ENCODE data around the gene CLCA4. TPM values are rescaled to one million over a fixed set of nuclear protein-coding genes. Genes with fewer than 3 reads are reported as not detected.

The CLCA4 gene
- total RNA-seq, 4 donors from 2014 or later: not detected

- intact Hi-C loops (cut with DNase I): no loop called here
- no peak for DNase-seq
- no peaks in the 10 kb centered on the region for H3K27me3 ChIP-seq
- H3K4me3 ChIP-seq (replicated peaks in 1 of 3): no peak overlapping the region
- H3K27ac ChIP-seq: no peak overlapping the region
- TF ChIP-seq, protein P1, sequence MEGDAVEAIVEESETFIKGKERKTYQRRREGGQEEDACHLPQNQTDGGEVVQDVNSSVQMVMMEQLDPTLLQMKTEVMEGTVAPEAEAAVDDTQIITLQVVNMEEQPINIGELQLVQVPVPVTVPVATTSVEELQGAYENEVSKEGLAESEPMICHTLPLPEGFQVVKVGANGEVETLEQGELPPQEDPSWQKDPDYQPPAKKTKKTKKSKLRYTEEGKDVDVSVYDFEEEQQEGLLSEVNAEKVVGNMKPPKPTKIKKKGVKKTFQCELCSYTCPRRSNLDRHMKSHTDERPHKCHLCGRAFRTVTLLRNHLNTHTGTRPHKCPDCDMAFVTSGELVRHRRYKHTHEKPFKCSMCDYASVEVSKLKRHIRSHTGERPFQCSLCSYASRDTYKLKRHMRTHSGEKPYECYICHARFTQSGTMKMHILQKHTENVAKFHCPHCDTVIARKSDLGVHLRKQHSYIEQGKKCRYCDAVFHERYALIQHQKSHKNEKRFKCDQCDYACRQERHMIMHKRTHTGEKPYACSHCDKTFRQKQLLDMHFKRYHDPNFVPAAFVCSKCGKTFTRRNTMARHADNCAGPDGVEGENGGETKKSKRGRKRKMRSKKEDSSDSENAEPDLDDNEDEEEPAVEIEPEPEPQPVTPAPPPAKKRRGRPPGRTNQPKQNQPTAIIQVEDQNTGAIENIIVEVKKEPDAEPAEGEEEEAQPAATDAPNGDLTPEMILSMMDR (IDR thresholded peaks at IDR 0.05): no peak
- no peak for TF ChIP-seq POLR2A (IDR thresholded peaks at IDR 0.05)
- H3K4me1 ChIP-seq: no peaks in the 10 kb centered on the region
- no peaks in the 10 kb centered on the region for H3K36me3 ChIP-seq
- 78 to 84% methylated on average over 1 of the region's 1 CpG for WGBS, 2 donors
- H3K9me3 ChIP-seq: no peaks in the 10 kb centered on the region
Measured at GRCh38 chr1:86581231-86581630, 34.4 kb downstream of the CLCA4 start.

GRCh38 chr1:86582161-86582560, 35.3 kb downstream of the CLCA4 start:
- WGBS, 2 donors: 83 to 90% methylated on average over 1 of the region's 1 CpG
- H3K27me3 ChIP-seq: no peaks in the 10 kb centered on the region
- intact Hi-C loops (cut with DNase I): no loop called here
- H3K4me1 ChIP-seq: no peaks in the 10 kb centered on the region
- no peak for TF ChIP-seq POLR2A (IDR thresholded peaks at IDR 0.05)
- TF ChIP-seq, protein P1 (IDR thresholded peaks at IDR 0.05): no peak
- DNase-seq: no peak
- H3K9me3 ChIP-seq: no peaks in the 10 kb centered on the region
- H3K36me3 ChIP-seq: no peaks in the 10 kb centered on the region
- H3K4me3 ChIP-seq (replicated peaks in 1 of 3): no peak overlapping the region
- H3K27ac ChIP-seq: no peak overlapping the region

DNA sequence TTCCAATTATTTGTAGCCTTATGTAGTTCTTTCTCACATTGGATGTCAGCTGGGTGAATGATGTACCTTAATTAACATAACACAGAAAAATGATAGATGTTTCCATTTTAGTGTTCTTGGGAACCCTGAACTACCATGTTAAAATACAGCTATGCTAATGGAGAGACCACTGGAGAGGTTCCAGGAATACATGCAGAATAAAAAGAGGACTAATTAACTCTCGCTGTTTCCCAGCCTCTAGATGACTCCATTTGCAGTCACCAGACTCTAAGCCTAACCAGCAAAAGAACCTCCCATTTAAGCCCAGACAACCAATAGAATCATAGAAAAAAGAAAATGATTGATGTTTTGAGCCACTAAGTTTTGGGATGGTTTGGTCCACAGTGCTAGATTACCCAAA, 36.2 kb downstream of the CLCA4 start:
- no peaks in the 10 kb centered on the region for H3K4me1 ChIP-seq
- intact Hi-C loops (cut with DNase I): no loop called here
- WGBS, 2 donors: 94 to 98% methylated on average over 1 of the region's 1 CpG
- DNase-seq: no peak
- TF ChIP-seq, protein P1 (IDR thresholded peaks at IDR 0.05): no peak
- no peak for TF ChIP-seq POLR2A (IDR thresholded peaks at IDR 0.05)
- H3K4me3 ChIP-seq (replicated peaks in 1 of 3): no peak overlapping the region
- H3K9me3 ChIP-seq: no peaks in the 10 kb centered on the region
- no peak overlapping the region for H3K27ac ChIP-seq
- H3K27me3 ChIP-seq: no peaks in the 10 kb centered on the region
- H3K36me3 ChIP-seq: no peaks in the 10 kb centered on the region

DNA sequence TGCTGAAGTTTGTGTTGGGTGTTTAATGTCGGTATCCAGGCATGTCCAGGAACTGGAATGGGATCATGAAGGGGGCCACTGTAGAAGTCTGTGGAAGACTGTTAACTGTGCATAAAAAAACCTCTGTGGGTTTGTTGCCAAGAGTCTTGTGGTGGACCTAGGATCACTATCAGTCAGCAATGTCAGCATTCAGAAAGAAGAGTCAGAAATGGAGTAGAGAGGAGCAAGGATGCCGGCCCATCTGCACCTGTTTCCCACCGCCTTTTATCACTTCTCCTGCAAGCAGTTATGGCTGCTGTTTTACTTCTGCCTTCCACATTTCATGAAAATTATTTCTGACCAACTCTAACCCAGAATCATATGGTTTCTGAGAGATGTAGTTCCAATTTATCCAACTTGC, 36.7 kb downstream of the CLCA4 start:
- H3K27me3 ChIP-seq: no peaks in the 10 kb centered on the region
- WGBS, 2 donors: 80 to 83% methylated on average over 3 of the region's 3 CpGs
- TF ChIP-seq POLR2A (IDR thresholded peaks at IDR 0.05): no peak
- TF ChIP-seq, protein P1 (IDR thresholded peaks at IDR 0.05): no peak

DNA sequence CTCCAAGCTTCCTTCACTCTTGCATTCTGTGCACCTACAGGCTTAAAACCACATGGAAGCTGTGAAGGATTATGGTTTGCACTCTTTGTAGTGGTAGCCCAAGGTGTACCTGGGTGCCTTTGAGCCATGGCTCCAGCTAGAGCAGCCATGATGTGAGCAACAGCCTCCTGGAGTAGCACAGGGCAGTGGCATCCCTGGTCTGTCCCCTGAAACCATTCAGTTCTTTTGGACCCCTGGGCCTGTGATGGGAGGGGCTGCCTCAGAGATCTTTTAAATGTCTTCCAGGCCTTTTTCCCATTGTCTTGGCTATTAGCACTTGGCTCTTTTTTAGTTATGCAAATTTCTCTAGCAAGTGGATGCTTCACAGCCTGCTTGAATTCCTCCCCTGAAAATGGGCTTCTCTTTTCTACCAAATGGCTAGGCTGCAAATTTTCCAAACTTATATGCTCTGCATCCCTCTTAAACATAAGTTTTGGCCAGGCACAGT, 47.4 kb downstream of the CLCA4 start:
- H3K9me3 ChIP-seq: no peaks in the 10 kb centered on the region
- no peak overlapping the region for H3K27ac ChIP-seq
- H3K36me3 ChIP-seq: no peaks in the 10 kb centered on the region
- H3K27me3 ChIP-seq: no peaks in the 10 kb centered on the region
- H3K4me3 ChIP-seq (replicated peaks in 1 of 3): no peak overlapping the region
- TF ChIP-seq, protein P1 (IDR thresholded peaks at IDR 0.05): no peak
- TF ChIP-seq POLR2A (IDR thresholded peaks at IDR 0.05): no peak
- no peak for DNase-seq
- H3K4me1 ChIP-seq: no peaks in the 10 kb centered on the region
- intact Hi-C loops (cut with DNase I): no loop called here

More for the DNA sequence above, 36.7 kb downstream of the CLCA4 start:
- intact Hi-C loops (cut with DNase I): no loop called here
- Histone ChIP-seq H3K9me3 (no peaks in the 10 kb centered on the region), H3K4me3 (replicated peaks in 1 of 3) (no peak overlapping the region), H3K4me1 (no peaks in the 10 kb centered on the region), H3K27ac (no peak overlapping the region), H3K36me3 (no peaks in the 10 kb centered on the region)
- DNase-seq: no peak
